Activated CD4-positive, alpha-beta memory T cell treated with anti-CD3 and anti-CD28 coated beads for 36 hours (primary cell): Measurements from ENCODE around the gene SEMA4B. TPM values are rescaled to one million over a fixed set of nuclear protein-coding genes. Genes with fewer than 3 reads are reported as not detected.
"Not testable (repeated sequence)": the region's sequence is repeated elsewhere in the genome, so short reads cannot be mapped to it uniquely, and the experiment has no call there.

ENCODE experiments used
- CTCF ChIA-PET: fragments of 350-600 bp; sonication (Branson Sonifier 250); formaldehyde crosslinking; loops from one replicate; lab custom pipeline; 2021; ENCODE audit warnings: antibody characterized with exemption, inconsistent platforms; lab: Charles Lee
- POLR2A ChIA-PET: fragments of 350-600 bp; sonication (Branson Sonifier 250); formaldehyde crosslinking; loops from one replicate; lab custom pipeline; 2021; ENCODE audit warnings: antibody characterized with exemption; lab: Charles Lee
- DNase-seq: peaks from one replicate; pipeline ENCODE4 v3.0.0-alpha.2; 2020
- H3K27ac Mint-ChIP-seq: one replicate; pipeline ENCODE4 v1.8.0; 2021; ENCODE audit warnings: mixed read lengths
- H3K27me3 Mint-ChIP-seq: one replicate; pipeline ENCODE4 v1.8.0; 2021; ENCODE audit warnings: mixed read lengths
- H3K36me3 Mint-ChIP-seq: one replicate; pipeline ENCODE4 v1.8.0; 2021; ENCODE audit warnings: mixed read lengths
- H3K4me1 Mint-ChIP-seq: one replicate; pipeline ENCODE4 v1.8.0; 2021; ENCODE audit warnings: low read depth, mixed read lengths
- H3K4me3 Mint-ChIP-seq: one replicate; pipeline ENCODE4 v1.8.0; 2021; ENCODE audit warnings: mild to moderate bottlenecking, mixed read lengths
- H3K9me3 Mint-ChIP-seq: one replicate; pipeline ENCODE4 v1.8.0; 2021; ENCODE audit warnings: mixed read lengths
- intact Hi-C: fragments of 100-400 bp; cut with micrococcal nuclease; formaldehyde crosslinking; loops from one replicate; pipeline ENCODE4 v1.15.1; 2023
- total RNA-seq, 2 experiments: library from RNA; stranded (reverse); gene quantifications; one replicate each; pipeline ENCODE4 v1.2.3, GENCODE V29; 2021

The SEMA4B gene
- total RNA-seq, 2 experiments from 2014 or later = 13.1 to 16.7 TPM

GRCh38 chr15:90184786-90185704 is 16.1 kb upstream of the SEMA4B start:
- Mint-ChIP-seq H3K4me1 (peaks cover 14% of the 10 kb centered on the region), H3K4me3 (peak overlapping the region; percentile 81), H3K27me3 (no peaks in the 10 kb centered on the region), H3K27ac (peak overlapping the region; percentile 78), H3K36me3 (no peaks in the 10 kb centered on the region), H3K9me3 (no peaks in the 10 kb centered on the region)
- ChIA-PET CTCF (no interaction called here), POLR2A (no interaction called here)
- intact Hi-C loops = loop anchor here (2.0 kb wide), 1 partner anchor 16 kb away; the partner anchor contains the start of gene SEMA4B
- DNase-seq = peak; percentile 70

- H3K4me1 Mint-ChIP-seq = peaks cover 27% of the 10 kb centered on the region
- CTCF ChIA-PET = no interaction called here
- no peak for DNase-seq
- POLR2A ChIA-PET = interaction anchor here (0.5 to 1.4 kb wide), 2 partner anchors 10 to 23 kb away, joined by 3 to 8 read pairs; no protein-coding TSS in a partner anchor
- no peaks in the 10 kb centered on the region for H3K27me3 Mint-ChIP-seq
- H3K9me3 Mint-ChIP-seq = no peaks in the 10 kb centered on the region
- H3K27ac Mint-ChIP-seq = no peak overlapping the region
- intact Hi-C loops = no loop called here
- no peak overlapping the region for H3K4me3 Mint-ChIP-seq
- no peaks in the 10 kb centered on the region for H3K36me3 Mint-ChIP-seq
Measured at GRCh38 chr15:90187257-90187868, 13.8 kb upstream of the SEMA4B start.

- H3K27me3 Mint-ChIP-seq, H3K27ac Mint-ChIP-seq, H3K9me3 Mint-ChIP-seq, H3K4me3 Mint-ChIP-seq, CTCF ChIA-PET, H3K36me3 Mint-ChIP-seq, intact Hi-C loops, DNase-seq: not testable (repeated sequence)
- POLR2A ChIA-PET = interaction anchor here (1.4 kb wide), 1 partner anchor 10 kb away, joined by 8 read pairs; no protein-coding TSS in a partner anchor
- H3K4me1 Mint-ChIP-seq = peaks cover 32% of the 10 kb centered on the region
Measured at GRCh38 chr15:90188065-90188464, 13.1 kb upstream of the SEMA4B start.

GRCh38 chr15:90188914-90189748 is 12.0 kb upstream of the SEMA4B start:
- H3K9me3 Mint-ChIP-seq = no peaks in the 10 kb centered on the region
- DNase-seq = no peak
- no peak overlapping the region for H3K27ac Mint-ChIP-seq
- peaks cover 27% of the 10 kb centered on the region for H3K4me1 Mint-ChIP-seq
- intact Hi-C loops = no loop called here
- ChIA-PET CTCF (interaction anchor here (1.0 kb wide), 1 partner anchor 44 kb away, joined by 3 read pairs; no protein-coding TSS in a partner anchor), POLR2A (no interaction called here)
- H3K36me3 Mint-ChIP-seq = no peaks in the 10 kb centered on the region
- no peaks in the 10 kb centered on the region for H3K27me3 Mint-ChIP-seq
- H3K4me3 Mint-ChIP-seq = no peak overlapping the region

- Mint-ChIP-seq H3K36me3 (no peaks in the 10 kb centered on the region), H3K27me3 (no peaks in the 10 kb centered on the region), H3K27ac (no peak overlapping the region), H3K4me3 (no peak overlapping the region), H3K4me1 (peaks cover 24% of the 10 kb centered on the region), H3K9me3 (no peaks in the 10 kb centered on the region)
- ChIA-PET CTCF (interaction anchor here (1.0 kb wide), 1 partner anchor 43 kb away, joined by 3 read pairs; no protein-coding TSS in a partner anchor), POLR2A (no interaction called here)
- intact Hi-C loops = no loop called here
- DNase-seq = no peak
Measured at GRCh38 chr15:90189781-90190467, 11.2 kb upstream of the SEMA4B start.

- no peaks in the 10 kb centered on the region for H3K27me3 Mint-ChIP-seq
- no peaks in the 10 kb centered on the region for H3K36me3 Mint-ChIP-seq
- no peak overlapping the region for H3K4me3 Mint-ChIP-seq
- intact Hi-C loops = no loop called here
- no peak for DNase-seq
- ChIA-PET POLR2A (no interaction called here), CTCF (interaction anchor here (1.0 kb wide), 1 partner anchor 42 kb away, joined by 3 read pairs; no protein-coding TSS in a partner anchor)
- H3K4me1 Mint-ChIP-seq = peaks cover 18% of the 10 kb centered on the region
- no peak overlapping the region for H3K27ac Mint-ChIP-seq
- H3K9me3 Mint-ChIP-seq = no peaks in the 10 kb centered on the region
Measured at GRCh38 chr15:90190606-90191343, 10.4 kb upstream of the SEMA4B start.

GRCh38 chr15:90191344-90191687 is 9.8 kb upstream of the SEMA4B start:
- no peak overlapping the region for H3K4me3 Mint-ChIP-seq
- CTCF ChIA-PET = interaction anchor here (1.2 kb wide), 2 partner anchors 10 to 30 kb away, joined by 3 to 4 read pairs; partner anchors contain the start of gene SEMA4B
- H3K27ac Mint-ChIP-seq = no peak overlapping the region
- H3K27me3 Mint-ChIP-seq = no peaks in the 10 kb centered on the region
- H3K4me1 Mint-ChIP-seq = peaks cover 18% of the 10 kb centered on the region
- POLR2A ChIA-PET = interaction anchor here (0.9 to 1.0 kb wide), 3 partner anchors 10 to 42 kb away, joined by 3 to 4 read pairs (median 4); partner anchors contain the start of genes CIB1, GDPGP1 and SEMA4B
- intact Hi-C loops = no loop called here
- DNase-seq = no peak
- no peaks in the 10 kb centered on the region for H3K9me3 Mint-ChIP-seq
- no peaks in the 10 kb centered on the region for H3K36me3 Mint-ChIP-seq

- Mint-ChIP-seq H3K4me3 (no peak overlapping the region), H3K9me3 (no peaks in the 10 kb centered on the region), H3K27ac (peak overlapping the region; percentile 38), H3K4me1 (peaks cover 18% of the 10 kb centered on the region), H3K36me3 (no peaks in the 10 kb centered on the region), H3K27me3 (no peaks in the 10 kb centered on the region)
- intact Hi-C loops = no loop called here
- ChIA-PET CTCF (interaction anchor here (1.2 kb wide), 2 partner anchors 9 to 29 kb away, joined by 3 to 4 read pairs; partner anchors contain the start of gene SEMA4B), POLR2A (interaction anchor here (0.9 to 1.0 kb wide), 3 partner anchors 9 to 42 kb away, joined by 3 to 4 read pairs (median 4); partner anchors contain the start of genes CIB1, GDPGP1 and SEMA4B)
- DNase-seq = peak; percentile 56
Measured at GRCh38 chr15:90191794-90192509, 9.2 kb upstream of the SEMA4B start.

- no peak overlapping the region for H3K27ac Mint-ChIP-seq
- H3K4me1 Mint-ChIP-seq = peaks cover 18% of the 10 kb centered on the region
- no peaks in the 10 kb centered on the region for H3K27me3 Mint-ChIP-seq
- no peak overlapping the region for H3K4me3 Mint-ChIP-seq
- H3K36me3 Mint-ChIP-seq = no peaks in the 10 kb centered on the region
- DNase-seq = no peak
- intact Hi-C loops = no loop called here
- POLR2A ChIA-PET = interaction anchor here (0.6 to 0.7 kb wide), 2 partner anchors 209 to 1546 kb away, joined by 3 read pairs; no protein-coding TSS in a partner anchor
- no peaks in the 10 kb centered on the region for H3K9me3 Mint-ChIP-seq
- CTCF ChIA-PET = interaction anchor here (1.3 kb wide), 1 partner anchor 107 kb away, joined by 3 read pairs; no protein-coding TSS in a partner anchor
Measured at GRCh38 chr15:90192961-90193786, 8.0 kb upstream of the SEMA4B start.
